Measurements from ENCODE around the gene AGTPBP1. TPM values are rescaled to one million over a fixed set of nuclear protein-coding genes. Genes with fewer than 3 reads are reported as not detected.

AGTPBP1 gene
- total RNA-seq, 2 donors from 2014 or later: 11.2 to 11.7 TPM

DNA sequence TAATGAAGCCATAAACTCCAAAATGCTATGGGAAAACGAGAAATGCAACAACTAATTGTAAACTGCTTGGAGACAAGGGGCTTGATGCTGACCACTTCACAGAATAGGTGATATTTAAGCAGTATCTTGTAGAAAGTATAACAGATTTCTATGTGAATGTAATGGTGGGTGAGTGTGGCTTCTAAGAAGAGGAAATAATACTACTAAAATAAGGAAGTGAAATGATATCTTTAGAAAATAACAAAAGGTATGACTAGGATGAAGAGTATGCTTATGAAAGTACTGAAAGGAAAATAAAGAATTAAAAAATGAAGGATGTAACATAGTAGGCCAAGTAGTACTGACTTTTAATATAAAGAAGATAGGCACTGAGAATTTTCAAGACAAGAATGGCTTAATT, 94.2 kb downstream of the AGTPBP1 start:
- TF ChIP-seq CTCF (IDR thresholded peaks at IDR 0.05): no peak
- no peak for DNase-seq
- Histone ChIP-seq H3K36me3 (no peaks in the 10 kb centered on the region), H3K27me3 (no peaks in the 10 kb centered on the region), H3K9me3 (no peaks in the 10 kb centered on the region), H3K4me3 (no peak overlapping the region), H3K27ac (no peak overlapping the region), H3K9ac (ENCODE audit: low read depth in 2 of 2, low read length in 2 of 2) (no peak overlapping the region), H3K4me1 (no peaks in the 10 kb centered on the region)
- intact Hi-C loops (cut with DNase I): no loop called here

GRCh38 chr9:85645909-85646627, 95.7 kb downstream of the AGTPBP1 start:
- TF ChIP-seq CTCF (IDR thresholded peaks at IDR 0.05): no peak

GRCh38 chr9:85640425-85640824, 101.3 kb downstream of the AGTPBP1 start:
- H3K9me3 ChIP-seq: no peaks in the 10 kb centered on the region
- no peaks in the 10 kb centered on the region for H3K4me1 ChIP-seq
- DNase-seq: no peak
- no peaks in the 10 kb centered on the region for H3K36me3 ChIP-seq
- H3K27ac ChIP-seq: no peak overlapping the region
- H3K4me3 ChIP-seq: no peak overlapping the region
- H3K9ac ChIP-seq (ENCODE audit: low read depth in 2 of 2, low read length in 2 of 2): no peak overlapping the region
- TF ChIP-seq CTCF (IDR thresholded peaks at IDR 0.05): no peak
- H3K27me3 ChIP-seq: no peaks in the 10 kb centered on the region
- intact Hi-C loops (cut with DNase I): no loop called here

More at GRCh38 chr9:85645909-85646627, 95.7 kb downstream of the AGTPBP1 start:
- H3K4me1 ChIP-seq: no peaks in the 10 kb centered on the region
- no peaks in the 10 kb centered on the region for H3K9me3 ChIP-seq
- no peaks in the 10 kb centered on the region for H3K27me3 ChIP-seq
- no peak overlapping the region for H3K4me3 ChIP-seq
- H3K27ac ChIP-seq: no peak overlapping the region
- H3K9ac ChIP-seq (ENCODE audit: low read depth in 2 of 2, low read length in 2 of 2): no peak overlapping the region
- intact Hi-C loops (cut with DNase I): no loop called here
- DNase-seq: no peak
- no peaks in the 10 kb centered on the region for H3K36me3 ChIP-seq

DNA sequence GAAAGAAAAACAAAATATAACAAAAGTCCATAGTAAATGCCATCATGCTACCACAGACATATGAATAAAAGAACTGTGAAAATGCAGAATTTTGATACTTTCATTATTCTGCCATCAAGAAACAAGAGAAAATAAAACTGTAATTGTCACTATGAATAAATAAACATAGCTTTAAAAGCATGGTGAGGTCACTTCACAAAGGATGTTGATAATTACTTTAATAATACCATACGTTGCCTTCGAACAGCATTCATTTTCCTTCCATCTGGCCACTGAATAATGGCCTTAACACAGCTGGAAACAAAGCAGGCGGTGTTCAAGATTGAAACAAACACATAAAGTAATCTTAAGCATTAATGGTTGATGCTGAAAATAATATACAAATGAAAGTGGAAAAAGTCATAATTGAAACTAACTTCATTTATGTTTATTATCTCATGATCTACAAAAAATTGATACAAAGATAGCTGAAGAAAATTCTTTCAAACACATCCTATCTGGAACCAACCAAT, 102.0 kb downstream of the AGTPBP1 start:
- Histone ChIP-seq H3K36me3 (no peaks in the 10 kb centered on the region), H3K9me3 (no peaks in the 10 kb centered on the region), H3K27ac (no peak overlapping the region), H3K9ac (ENCODE audit: low read depth in 2 of 2, low read length in 2 of 2) (no peak overlapping the region), H3K27me3 (no peaks in the 10 kb centered on the region), H3K4me3 (no peak overlapping the region), H3K4me1 (no peaks in the 10 kb centered on the region)
- intact Hi-C loops (cut with DNase I): no loop called here
- DNase-seq: no peak
- TF ChIP-seq CTCF (IDR thresholded peaks at IDR 0.05): no peak

DNA sequence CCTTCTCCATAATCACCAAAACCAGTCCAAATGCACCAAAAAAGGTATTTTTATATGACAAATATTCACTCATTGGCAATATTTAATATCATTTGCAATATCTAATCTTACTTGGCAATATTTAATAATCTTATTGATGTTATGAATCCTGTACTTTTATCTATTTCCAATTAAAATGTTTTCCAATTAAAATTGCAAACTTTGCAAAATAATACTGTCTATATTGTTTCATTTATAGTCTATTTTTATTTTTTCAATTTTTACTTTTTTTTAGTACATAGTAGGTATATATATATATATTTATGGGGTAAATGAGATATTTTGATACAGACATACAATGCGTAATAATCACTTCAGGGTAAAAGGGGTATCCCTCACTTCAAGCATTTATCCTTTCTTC, 109.9 kb downstream of the AGTPBP1 start:
- Histone ChIP-seq H3K4me1 (no peaks in the 10 kb centered on the region), H3K4me3 (no peak overlapping the region), H3K9ac (ENCODE audit: low read depth in 2 of 2, low read length in 2 of 2) (no peak overlapping the region), H3K36me3 (no peaks in the 10 kb centered on the region), H3K9me3 (no peaks in the 10 kb centered on the region), H3K27ac (no peak overlapping the region), H3K27me3 (no peaks in the 10 kb centered on the region)
- DNase-seq: no peak
- no peak for TF ChIP-seq CTCF (IDR thresholded peaks at IDR 0.05)
- intact Hi-C loops (cut with DNase I): no loop called here

All from colonic mucosa (tissue), 4 donors.